ENCODE data around the gene ZBTB14. TPM values are rescaled to one million over a fixed set of nuclear protein-coding genes. Genes with fewer than 3 reads are reported as not detected.
A peak's percentile ranks its signal among the peaks of the same experiment; 100 is the strongest.

Gene ZBTB14
- total RNA-seq, 1 experiment from 2014 or later, result 15.1 TPM

GRCh38 chr18:5298156-5298852 is 2.8 kb upstream of the ZBTB14 start:
- Histone ChIP-seq H3K4me3 (ENCODE audit: insufficient read depth, low read depth, low read length) (no peak overlapping the region), H3K27me3 (ENCODE audit: control insufficient read depth, insufficient read depth, low read length) (peaks cover 7% of the 10 kb centered on the region), H3K36me3 (replicated peaks; ENCODE audit: control insufficient read depth, insufficient read depth, low read length) (no peaks in the 10 kb centered on the region)
- no peak for DNase-seq

- Histone ChIP-seq H3K27me3 (ENCODE audit: control insufficient read depth, insufficient read depth, low read length) (peaks cover 7% of the 10 kb centered on the region), H3K4me3 (ENCODE audit: insufficient read depth, low read depth, low read length) (no peak overlapping the region), H3K36me3 (replicated peaks; ENCODE audit: control insufficient read depth, insufficient read depth, low read length) (no peaks in the 10 kb centered on the region)
- no peak for DNase-seq
These were observed 2.1 kb upstream of the ZBTB14 start for GRCh38 chr18:5297597-5297996.

- Histone ChIP-seq H3K27me3 (ENCODE audit: control insufficient read depth, insufficient read depth, low read length) (peaks cover 7% of the 10 kb centered on the region), H3K36me3 (replicated peaks; ENCODE audit: control insufficient read depth, insufficient read depth, low read length) (no peaks in the 10 kb centered on the region), H3K4me3 (ENCODE audit: insufficient read depth, low read depth, low read length) (peak overlapping the region; percentile 82)
- DNase-seq, result peak; percentile 73
These were observed 1.3 kb upstream of the ZBTB14 start for GRCh38 chr18:5296706-5297320.

- peak; percentile 94 for DNase-seq
- Histone ChIP-seq H3K36me3 (replicated peaks; ENCODE audit: control insufficient read depth, insufficient read depth, low read length) (peaks cover 3% of the 10 kb centered on the region), H3K27me3 (ENCODE audit: control insufficient read depth, insufficient read depth, low read length) (peaks cover 7% of the 10 kb centered on the region), H3K4me3 (ENCODE audit: insufficient read depth, low read depth, low read length) (peak overlapping the region; percentile 82)
These were observed 617 bp upstream of the ZBTB14 start for GRCh38 chr18:5295981-5296705.

- Histone ChIP-seq H3K4me3 (ENCODE audit: insufficient read depth, low read depth, low read length) (peak overlapping the region; percentile 78), H3K27me3 (ENCODE audit: control insufficient read depth, insufficient read depth, low read length) (peaks cover 7% of the 10 kb centered on the region), H3K36me3 (replicated peaks; ENCODE audit: control insufficient read depth, insufficient read depth, low read length) (peaks cover 8% of the 10 kb centered on the region)
- DNase-seq, result peak; percentile 10
These were observed 882 bp downstream of the ZBTB14 start for GRCh38 chr18:5294457-5295230.

- peaks cover 7% of the 10 kb centered on the region for H3K27me3 ChIP-seq (ENCODE audit: control insufficient read depth, insufficient read depth, low read length)
- H3K36me3 ChIP-seq (replicated peaks; ENCODE audit: control insufficient read depth, insufficient read depth, low read length), result peaks cover 8% of the 10 kb centered on the region
- peak overlapping the region; percentile 78 for H3K4me3 ChIP-seq (ENCODE audit: insufficient read depth, low read depth, low read length)
- no peak for DNase-seq
These were observed 1.4 kb downstream of the ZBTB14 start for GRCh38 chr18:5294113-5294456.

- Histone ChIP-seq H3K4me3 (ENCODE audit: insufficient read depth, low read depth, low read length) (no peak overlapping the region), H3K36me3 (replicated peaks; ENCODE audit: control insufficient read depth, insufficient read depth, low read length) (peaks cover 8% of the 10 kb centered on the region), H3K27me3 (ENCODE audit: control insufficient read depth, insufficient read depth, low read length) (no peaks in the 10 kb centered on the region)
- DNase-seq, result no peak
These were observed 7.0 kb downstream of the ZBTB14 start for GRCh38 chr18:5288517-5288935.

- Histone ChIP-seq H3K27me3 (ENCODE audit: control insufficient read depth, insufficient read depth, low read length) (no peaks in the 10 kb centered on the region), H3K36me3 (replicated peaks; ENCODE audit: control insufficient read depth, insufficient read depth, low read length) (peaks cover 8% of the 10 kb centered on the region)
- DNase-seq, result peak; percentile 7
These were observed 7.7 kb downstream of the ZBTB14 start for GRCh38 chr18:5287854-5288253.

GRCh38 chr18:5286525-5286924 is 9.0 kb downstream of the ZBTB14 start:
- DNase-seq, result no peak
- Histone ChIP-seq H3K27me3 (ENCODE audit: control insufficient read depth, insufficient read depth, low read length) (no peaks in the 10 kb centered on the region), H3K4me3 (ENCODE audit: insufficient read depth, low read depth, low read length) (no peak overlapping the region), H3K36me3 (replicated peaks; ENCODE audit: control insufficient read depth, insufficient read depth, low read length) (peaks cover 8% of the 10 kb centered on the region)

More at GRCh38 chr18:5287854-5288253, 7.7 kb downstream of the ZBTB14 start:
- H3K4me3 ChIP-seq (ENCODE audit: insufficient read depth, low read depth, low read length), result no peak overlapping the region

GRCh38 chr18:5285326-5285725 is 10.2 kb downstream of the ZBTB14 start:
- H3K27me3 ChIP-seq (ENCODE audit: control insufficient read depth, insufficient read depth, low read length), result no peaks in the 10 kb centered on the region
- no peaks in the 10 kb centered on the region for H3K36me3 ChIP-seq (replicated peaks; ENCODE audit: control insufficient read depth, insufficient read depth, low read length)
- DNase-seq, result no peak
- H3K4me3 ChIP-seq (ENCODE audit: insufficient read depth, low read depth, low read length), result no peak overlapping the region

- Histone ChIP-seq H3K4me3 (ENCODE audit: insufficient read depth, low read depth, low read length) (no peak overlapping the region), H3K36me3 (replicated peaks; ENCODE audit: control insufficient read depth, insufficient read depth, low read length) (no peaks in the 10 kb centered on the region), H3K27me3 (ENCODE audit: control insufficient read depth, insufficient read depth, low read length) (no peaks in the 10 kb centered on the region)
- no peak for DNase-seq
These were observed 10.7 kb downstream of the ZBTB14 start for GRCh38 chr18:5284808-5285207.

- no peaks in the 10 kb centered on the region for H3K27me3 ChIP-seq (ENCODE audit: control insufficient read depth, insufficient read depth, low read length)
- no peak for DNase-seq
- no peaks in the 10 kb centered on the region for H3K36me3 ChIP-seq (replicated peaks; ENCODE audit: control insufficient read depth, insufficient read depth, low read length)
- no peak overlapping the region for H3K4me3 ChIP-seq (ENCODE audit: insufficient read depth, low read depth, low read length)
These were observed 12.8 kb downstream of the ZBTB14 start for GRCh38 chr18:5282770-5283169.

GRCh38 chr18:5276947-5277346 is 18.6 kb downstream of the ZBTB14 start:
- no peaks in the 10 kb centered on the region for H3K36me3 ChIP-seq (replicated peaks; ENCODE audit: control insufficient read depth, insufficient read depth, low read length)
- H3K4me3 ChIP-seq (ENCODE audit: insufficient read depth, low read depth, low read length), result no peak overlapping the region
- DNase-seq, result no peak
- no peaks in the 10 kb centered on the region for H3K27me3 ChIP-seq (ENCODE audit: control insufficient read depth, insufficient read depth, low read length)

- DNase-seq, result no peak
- H3K4me3 ChIP-seq (ENCODE audit: insufficient read depth, low read depth, low read length), result no peak overlapping the region
- no peaks in the 10 kb centered on the region for H3K36me3 ChIP-seq (replicated peaks; ENCODE audit: control insufficient read depth, insufficient read depth, low read length)
- no peaks in the 10 kb centered on the region for H3K27me3 ChIP-seq (ENCODE audit: control insufficient read depth, insufficient read depth, low read length)
These were observed 19.7 kb downstream of the ZBTB14 start for GRCh38 chr18:5275872-5276271.

All from H7 (cell line).